Nephron progenitor cell (in vitro differentiated cells): ENCODE measurements around the gene SORCS2.

Experiments
- DNase-seq: peaks from one replicate; pipeline ENCODE4 v3.0.0; 2021
- H3K27ac Mint-ChIP-seq: 2 replicates; pipeline ENCODE4 v1.8.0; 2021; ENCODE audit warnings: mild to moderate bottlenecking, moderate library complexity, mixed read lengths
- H3K27me3 Mint-ChIP-seq: 2 replicates; pipeline ENCODE4 v1.8.0; 2021; ENCODE audit warnings: mild to moderate bottlenecking, low read depth, mixed read lengths; ENCODE audit not compliant: poor library complexity
- H3K36me3 Mint-ChIP-seq: 2 replicates; pipeline ENCODE4 v1.8.0; 2021; ENCODE audit warnings: low read depth, mixed read lengths
- H3K4me1 Mint-ChIP-seq: 2 replicates; pipeline ENCODE4 v1.8.0; 2021; ENCODE audit warnings: mixed read lengths
- H3K4me3 Mint-ChIP-seq: 2 replicates; pipeline ENCODE4 v1.8.0; 2021; ENCODE audit warnings: mild to moderate bottlenecking, moderate library complexity, mixed read lengths
- H3K9me3 Mint-ChIP-seq: 2 replicates; pipeline ENCODE4 v1.8.0; 2021; ENCODE audit warnings: mild to moderate bottlenecking, moderate library complexity, mixed read lengths
- TF ChIP-seq, protein P1 (sequence below): fragments of 200-600 bp; sonication (generic); IDR thresholded peaks from 2 replicates; pipeline ENCODE4 v1.5.0; 2021; ENCODE audit warnings: antibody characterized with exemption

Gene SORCS2

DNA sequence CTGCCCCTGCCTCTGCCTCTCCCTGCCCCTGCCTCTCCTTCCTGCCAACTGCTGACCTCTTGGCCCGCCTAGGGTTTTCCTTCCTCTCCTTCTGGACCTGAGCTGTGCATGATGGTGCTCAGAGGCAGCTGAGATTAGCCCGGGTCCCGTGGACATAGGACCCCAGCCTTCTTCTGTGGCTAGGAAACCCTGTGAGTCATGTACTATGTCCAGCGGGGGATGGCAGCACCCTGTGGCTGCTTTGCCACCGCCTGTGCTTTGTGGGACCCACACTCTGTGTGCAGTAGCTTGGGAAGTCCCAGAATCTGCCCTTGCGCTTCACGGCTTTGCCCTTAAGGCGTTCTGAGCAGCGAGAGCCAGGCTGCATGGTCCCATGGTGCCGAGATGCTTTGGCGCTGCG lies 347.9 kb downstream of the SORCS2 start:
- peaks cover 4% of the 10 kb centered on the region for H3K9me3 Mint-ChIP-seq
- H3K27ac Mint-ChIP-seq, result no peak overlapping the region
- H3K4me1 Mint-ChIP-seq, result peaks cover 24% of the 10 kb centered on the region
- TF ChIP-seq, protein P1, sequence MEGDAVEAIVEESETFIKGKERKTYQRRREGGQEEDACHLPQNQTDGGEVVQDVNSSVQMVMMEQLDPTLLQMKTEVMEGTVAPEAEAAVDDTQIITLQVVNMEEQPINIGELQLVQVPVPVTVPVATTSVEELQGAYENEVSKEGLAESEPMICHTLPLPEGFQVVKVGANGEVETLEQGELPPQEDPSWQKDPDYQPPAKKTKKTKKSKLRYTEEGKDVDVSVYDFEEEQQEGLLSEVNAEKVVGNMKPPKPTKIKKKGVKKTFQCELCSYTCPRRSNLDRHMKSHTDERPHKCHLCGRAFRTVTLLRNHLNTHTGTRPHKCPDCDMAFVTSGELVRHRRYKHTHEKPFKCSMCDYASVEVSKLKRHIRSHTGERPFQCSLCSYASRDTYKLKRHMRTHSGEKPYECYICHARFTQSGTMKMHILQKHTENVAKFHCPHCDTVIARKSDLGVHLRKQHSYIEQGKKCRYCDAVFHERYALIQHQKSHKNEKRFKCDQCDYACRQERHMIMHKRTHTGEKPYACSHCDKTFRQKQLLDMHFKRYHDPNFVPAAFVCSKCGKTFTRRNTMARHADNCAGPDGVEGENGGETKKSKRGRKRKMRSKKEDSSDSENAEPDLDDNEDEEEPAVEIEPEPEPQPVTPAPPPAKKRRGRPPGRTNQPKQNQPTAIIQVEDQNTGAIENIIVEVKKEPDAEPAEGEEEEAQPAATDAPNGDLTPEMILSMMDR, result no peak
- H3K36me3 Mint-ChIP-seq, result no peaks in the 10 kb centered on the region
- no peak for DNase-seq
- H3K4me3 Mint-ChIP-seq, result no peak overlapping the region
- peaks cover 3% of the 10 kb centered on the region for H3K27me3 Mint-ChIP-seq

DNA sequence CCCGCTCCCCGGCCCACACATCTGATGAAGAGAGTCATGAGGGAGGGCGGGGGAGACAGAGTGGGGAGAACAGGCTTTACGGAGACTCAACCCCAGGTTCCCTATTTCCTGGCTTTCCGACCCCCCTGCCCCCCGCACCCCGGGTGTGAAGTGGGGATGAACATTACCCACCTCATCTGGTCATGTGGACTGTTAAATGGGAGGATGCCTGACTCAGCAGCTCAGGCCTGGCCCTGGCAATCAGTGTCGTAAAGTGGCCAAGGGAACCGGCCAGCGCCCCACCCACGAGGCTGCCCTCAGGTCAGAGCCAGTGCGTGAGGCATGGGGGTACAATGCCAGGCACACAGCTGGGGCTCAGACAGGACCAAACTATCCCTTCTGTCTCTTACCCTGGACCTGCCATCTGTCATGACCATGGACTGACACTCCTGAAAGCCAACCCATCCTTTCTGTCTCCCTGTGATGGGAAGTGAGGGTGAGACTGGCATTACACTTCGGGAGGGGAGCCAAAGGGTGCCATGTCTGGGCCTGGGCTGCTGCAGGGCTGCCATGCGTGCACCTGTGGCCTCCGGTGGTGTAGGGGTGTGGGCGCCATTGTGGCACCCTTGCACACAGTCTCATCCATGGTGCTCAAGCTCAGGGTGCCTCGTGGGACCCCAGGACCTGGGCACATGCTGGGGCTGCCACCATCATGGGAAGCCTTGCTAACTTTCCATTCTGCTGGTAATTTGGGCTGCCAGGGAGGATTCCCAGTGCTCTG lies 348.5 kb downstream of the SORCS2 start:
- peaks cover 24% of the 10 kb centered on the region for H3K4me1 Mint-ChIP-seq
- no peaks in the 10 kb centered on the region for H3K36me3 Mint-ChIP-seq

GRCh38 chr4:7541414-7541810 lies 349.1 kb downstream of the SORCS2 start:
- peaks cover 3% of the 10 kb centered on the region for H3K27me3 Mint-ChIP-seq
- TF ChIP-seq, protein P1, result no peak

More for the DNA sequence above, 348.5 kb downstream of the SORCS2 start:
- TF ChIP-seq, protein P1, result no peak
- Mint-ChIP-seq H3K27ac (no peak overlapping the region), H3K27me3 (peaks cover 3% of the 10 kb centered on the region), H3K4me3 (no peak overlapping the region), H3K9me3 (peaks cover 4% of the 10 kb centered on the region)
- no peak for DNase-seq

DNA sequence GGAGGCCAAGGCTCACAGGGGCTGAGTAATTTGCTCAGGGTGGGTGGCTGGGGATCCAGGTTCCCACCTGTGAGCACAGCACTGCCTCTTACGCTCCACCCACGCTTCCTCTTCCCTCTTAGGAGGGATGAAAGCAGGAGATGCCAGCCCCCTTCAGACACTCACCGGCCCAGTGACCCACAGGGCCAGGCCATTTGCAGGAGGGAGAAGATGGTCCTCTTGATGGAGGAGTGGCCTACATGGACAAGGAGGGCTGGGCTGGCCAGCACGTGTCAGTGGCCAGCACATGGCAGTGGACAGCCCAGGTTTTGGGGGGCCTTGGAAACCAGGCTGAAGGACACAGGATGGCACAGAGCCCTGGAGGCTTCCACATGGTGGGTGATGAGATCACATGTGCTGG lies 350.4 kb downstream of the SORCS2 start:
- peaks cover 4% of the 10 kb centered on the region for H3K9me3 Mint-ChIP-seq
- H3K36me3 Mint-ChIP-seq, result no peaks in the 10 kb centered on the region
- no peak overlapping the region for H3K27ac Mint-ChIP-seq
- H3K4me1 Mint-ChIP-seq, result peaks cover 20% of the 10 kb centered on the region
- H3K27me3 Mint-ChIP-seq, result peaks cover 3% of the 10 kb centered on the region
- TF ChIP-seq, protein P1, result no peak
- no peak overlapping the region for H3K4me3 Mint-ChIP-seq
- DNase-seq, result no peak

More at GRCh38 chr4:7541414-7541810, 349.1 kb downstream of the SORCS2 start:
- Mint-ChIP-seq H3K4me3 (no peak overlapping the region), H3K9me3 (peaks cover 4% of the 10 kb centered on the region), H3K36me3 (no peaks in the 10 kb centered on the region), H3K4me1 (peaks cover 20% of the 10 kb centered on the region), H3K27ac (no peak overlapping the region)
- no peak for DNase-seq

- no peaks in the 10 kb centered on the region for H3K36me3 Mint-ChIP-seq
- TF ChIP-seq, protein P1, result no peak
Observed at GRCh38 chr4:7546152-7546808, 353.9 kb downstream of the SORCS2 start.

More at GRCh38 chr4:7546152-7546808, 353.9 kb downstream of the SORCS2 start:
- Mint-ChIP-seq H3K4me3 (no peak overlapping the region), H3K9me3 (peaks cover 8% of the 10 kb centered on the region), H3K27me3 (peaks cover 7% of the 10 kb centered on the region), H3K4me1 (peaks cover 9% of the 10 kb centered on the region), H3K27ac (no peak overlapping the region)
- DNase-seq, result no peak
